Type B pancreatic cell (in vitro differentiated cells): ENCODE results near the gene DMRTA2. TPM values are rescaled to one million over a fixed set of nuclear protein-coding genes. Genes with fewer than 3 reads are reported as not detected.

Source experiments
- DNase-seq: peaks from one replicate; pipeline ENCODE4 v3.0.0; 2021; ENCODE audit warnings: mixed read lengths; ENCODE audit not compliant: unreplicated experiment; ENCODE audit errors: extremely low spot score
- H3K27ac Mint-ChIP-seq: 2 replicates; pipeline ENCODE4 v1.8.0; 2021; ENCODE audit warnings: mild to moderate bottlenecking, mixed read lengths
- H3K27me3 Mint-ChIP-seq: 2 replicates; pipeline ENCODE4 v1.8.0; 2021; ENCODE audit warnings: mixed read lengths
- H3K36me3 Mint-ChIP-seq: 2 replicates; pipeline ENCODE4 v1.8.0; 2021; ENCODE audit warnings: mixed read lengths
- H3K4me1 Mint-ChIP-seq: one replicate; pipeline ENCODE4 v1.8.0; 2021; ENCODE audit warnings: mixed read lengths; ENCODE audit not compliant: unreplicated experiment
- H3K4me3 Mint-ChIP-seq: 2 replicates; pipeline ENCODE4 v1.8.0; 2021; ENCODE audit warnings: mild to moderate bottlenecking, mixed read lengths
- H3K9me3 Mint-ChIP-seq: 2 replicates; pipeline ENCODE4 v1.8.0; 2021; ENCODE audit warnings: mixed read lengths
- CTCF ChIP-seq: fragments of 200-600 bp; sonication (generic); conservative IDR thresholded peaks from 2 replicates; pipeline ENCODE4 v1.5.0; 2021; ENCODE audit warnings: antibody characterized with exemption, mild to moderate bottlenecking
- total RNA-seq: library from RNA; stranded (reverse); gene quantifications from 2 replicates; pipeline ENCODE4 v1.2.1, GENCODE V29; 2021; ENCODE audit warnings: low replicate concordance

Gene DMRTA2
- total RNA-seq, 1 donor from 2014 or later: 0.48 TPM

- no peak for TF ChIP-seq CTCF
- Mint-ChIP-seq H3K27ac (peak overlapping the region; percentile 48), H3K9me3 (no peaks in the 10 kb centered on the region), H3K4me1 (peaks cover 36% of the 10 kb centered on the region), H3K4me3 (peak overlapping the region; percentile 90), H3K36me3 (no peaks in the 10 kb centered on the region), H3K27me3 (peaks cover 88% of the 10 kb centered on the region)
- DNase-seq: peak; percentile 69
Observed at GRCh38 chr1:50423670-50424000, 392 bp upstream of the DMRTA2 start.

- TF ChIP-seq CTCF: no peak
- H3K9me3 Mint-ChIP-seq: no peaks in the 10 kb centered on the region
- DNase-seq: peak; percentile 62
- H3K36me3 Mint-ChIP-seq: no peaks in the 10 kb centered on the region
- peak overlapping the region; percentile 90 for H3K4me3 Mint-ChIP-seq
- H3K27me3 Mint-ChIP-seq: peaks cover 88% of the 10 kb centered on the region
- no peak overlapping the region for H3K27ac Mint-ChIP-seq
- peaks cover 37% of the 10 kb centered on the region for H3K4me1 Mint-ChIP-seq
Observed at GRCh38 chr1:50422675-50422945, 633 bp downstream of the DMRTA2 start.

- Mint-ChIP-seq H3K4me3 (peak overlapping the region; percentile 80), H3K9me3 (no peaks in the 10 kb centered on the region), H3K27me3 (peaks cover 88% of the 10 kb centered on the region), H3K4me1 (peaks cover 33% of the 10 kb centered on the region), H3K27ac (no peak overlapping the region), H3K36me3 (no peaks in the 10 kb centered on the region)
- TF ChIP-seq CTCF: no peak
- DNase-seq: no peak
Observed at GRCh38 chr1:50421768-50422674, 1.2 kb downstream of the DMRTA2 start.

DNA sequence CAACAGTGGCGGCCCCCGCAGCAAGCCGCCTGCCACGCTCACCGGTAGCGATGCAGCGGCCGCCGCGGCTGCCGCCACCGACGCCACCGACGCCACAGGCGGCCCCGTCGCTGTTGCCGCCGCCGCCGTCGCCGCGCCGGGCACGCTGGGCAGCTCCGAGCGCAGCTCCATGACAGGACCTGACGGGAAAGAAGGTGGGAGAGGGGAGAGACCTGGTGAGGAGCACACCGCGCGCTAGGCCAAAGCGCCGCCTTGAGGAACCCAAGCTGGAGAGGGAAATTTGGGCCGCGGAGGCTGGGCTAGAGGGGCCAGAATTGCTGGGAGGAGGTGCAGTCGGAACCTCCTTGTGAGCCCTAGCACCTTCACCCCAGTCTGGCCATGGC lies 1.9 kb downstream of the DMRTA2 start:
- H3K4me3 Mint-ChIP-seq: peak overlapping the region; percentile 80
- peaks cover 88% of the 10 kb centered on the region for H3K27me3 Mint-ChIP-seq
- TF ChIP-seq CTCF: no peak
- no peaks in the 10 kb centered on the region for H3K36me3 Mint-ChIP-seq
- no peak for DNase-seq
- no peak overlapping the region for H3K27ac Mint-ChIP-seq
- H3K4me1 Mint-ChIP-seq: peaks cover 39% of the 10 kb centered on the region
- H3K9me3 Mint-ChIP-seq: no peaks in the 10 kb centered on the region

GRCh38 chr1:50420689-50421365 lies 2.4 kb downstream of the DMRTA2 start:
- no peaks in the 10 kb centered on the region for H3K9me3 Mint-ChIP-seq
- H3K36me3 Mint-ChIP-seq: no peaks in the 10 kb centered on the region
- peak overlapping the region; percentile 71 for H3K4me3 Mint-ChIP-seq
- no peak for TF ChIP-seq CTCF
- H3K27ac Mint-ChIP-seq: peak overlapping the region; percentile 25
- peak; percentile 68 for DNase-seq
- H3K27me3 Mint-ChIP-seq: peaks cover 88% of the 10 kb centered on the region
- peaks cover 40% of the 10 kb centered on the region for H3K4me1 Mint-ChIP-seq
